HG02763 (cell line): ENCODE results near the gene FN3KRP.

Experiments
- ATAC-seq: cut with Tn5 transposase; IDR thresholded peaks from one replicate; pipeline ENCODE4 v1.9.1; 2021; ENCODE audit warnings: mild to moderate bottlenecking, moderate library complexity; ENCODE audit not compliant: unreplicated experiment

The FN3KRP gene

GRCh38 chr17:82703935-82704865, 12.3 kb upstream of the FN3KRP start:
- no peak for ATAC-seq

DNA sequence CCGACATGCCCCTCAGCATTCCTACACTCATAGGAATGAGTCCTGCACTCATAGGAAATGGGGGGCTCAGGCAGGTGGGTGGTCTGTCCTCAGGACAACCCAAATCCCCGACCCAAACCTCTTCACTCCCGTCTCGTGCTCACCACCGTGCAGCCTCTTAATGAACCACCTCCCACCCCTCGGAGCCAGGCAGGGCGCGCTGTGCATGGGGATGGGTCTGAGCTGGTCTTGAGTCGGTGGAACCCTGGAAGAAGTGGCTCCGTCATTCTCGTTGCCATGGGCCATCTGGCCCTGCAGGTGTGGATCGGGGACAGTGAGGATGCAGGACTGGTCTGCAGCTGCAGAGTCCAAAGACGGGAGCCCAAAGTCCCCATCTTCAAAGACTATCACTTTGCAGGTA, 11.6 kb upstream of the FN3KRP start:
- no peak for ATAC-seq

DNA sequence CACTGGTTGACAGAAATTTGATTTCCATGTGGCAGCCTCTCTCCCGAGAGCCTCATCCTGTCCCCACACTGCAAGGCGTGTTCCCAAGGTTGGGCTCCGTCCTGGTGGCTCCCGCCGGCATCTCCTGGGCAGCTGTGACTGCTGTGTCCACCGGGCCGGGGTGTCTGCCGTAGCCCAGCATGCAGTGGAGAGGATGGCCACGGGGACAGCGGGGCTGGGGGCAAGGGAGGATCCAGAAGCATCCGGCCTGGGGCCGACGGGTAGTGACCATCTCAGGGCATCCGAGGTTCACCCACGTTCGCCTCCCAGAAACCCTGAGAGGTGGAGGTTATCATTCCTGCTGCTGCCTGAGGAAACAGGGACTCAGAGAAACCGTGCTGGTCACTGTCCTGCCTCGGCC, 10.8 kb upstream of the FN3KRP start:
- no peak for ATAC-seq

DNA sequence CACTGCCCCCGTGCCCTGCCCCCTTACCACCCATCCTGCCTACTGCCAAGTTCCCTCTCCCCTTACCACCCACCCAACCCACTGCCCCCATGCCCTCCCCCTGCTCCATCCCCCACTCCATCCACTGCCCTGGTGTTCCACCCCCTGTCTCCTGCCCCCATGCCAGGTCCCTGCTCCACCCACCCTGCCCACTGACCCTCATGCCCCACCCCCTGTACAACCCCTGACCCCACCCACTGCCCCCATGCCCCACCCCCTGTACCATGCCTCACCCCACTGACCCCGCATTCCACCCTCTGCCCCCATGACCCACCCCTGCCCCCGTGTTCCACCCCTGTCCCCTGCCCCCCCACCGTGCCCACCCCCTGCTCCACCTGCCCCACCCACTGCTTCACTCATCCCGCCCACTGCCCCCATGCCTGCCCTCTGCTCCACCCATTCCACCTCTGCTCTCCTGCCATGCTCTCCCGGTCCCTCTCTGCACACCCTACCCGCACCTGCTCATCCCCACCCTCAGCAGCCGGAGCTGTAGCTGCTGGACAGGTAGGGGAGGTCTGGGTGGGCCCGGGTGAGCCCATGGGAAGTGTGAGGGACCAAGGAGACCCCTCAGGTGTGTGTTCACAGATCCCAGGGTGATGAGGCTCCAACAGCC, 7.4 kb upstream of the FN3KRP start:
- ATAC-seq, result no peak

- ATAC-seq, result no peak
Measured at GRCh38 chr17:82709676-82710498, 6.6 kb upstream of the FN3KRP start.

DNA sequence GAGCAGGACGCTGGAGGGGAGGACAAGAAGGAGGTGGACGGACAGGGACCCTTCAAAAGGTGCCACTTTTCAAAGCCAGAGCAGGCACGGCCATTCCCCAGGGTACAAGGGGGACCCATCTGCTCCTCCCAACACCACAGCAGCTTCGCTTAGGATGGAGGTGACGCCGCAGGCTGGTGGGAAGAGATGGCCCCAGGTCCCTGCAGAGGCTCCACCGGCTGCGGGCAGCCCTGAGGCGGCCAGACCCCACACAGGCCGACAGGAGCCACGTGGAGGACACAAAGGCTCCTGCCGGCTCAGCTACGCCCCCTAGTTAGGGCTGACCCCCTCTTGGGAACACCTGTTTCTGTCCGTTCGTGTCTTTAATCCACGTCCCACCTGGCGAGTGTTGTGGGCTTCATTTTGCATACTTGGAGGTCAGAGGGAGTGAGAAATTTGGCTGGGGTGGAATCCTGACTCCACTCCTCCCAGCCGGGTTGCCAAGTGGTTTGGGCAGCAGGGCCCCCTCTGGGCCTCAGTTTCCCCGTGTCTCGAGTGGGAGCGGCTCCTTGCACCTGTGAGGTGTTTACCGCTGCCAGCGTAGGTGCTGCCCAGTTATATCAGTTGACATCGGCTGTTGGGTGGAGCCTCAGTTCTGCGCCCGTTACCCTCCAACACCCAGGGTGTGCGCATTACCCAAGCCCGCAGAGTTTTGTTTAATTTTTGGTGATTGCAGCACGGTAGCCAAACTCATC, 5.8 kb upstream of the FN3KRP start:
- ATAC-seq, result no peak

DNA sequence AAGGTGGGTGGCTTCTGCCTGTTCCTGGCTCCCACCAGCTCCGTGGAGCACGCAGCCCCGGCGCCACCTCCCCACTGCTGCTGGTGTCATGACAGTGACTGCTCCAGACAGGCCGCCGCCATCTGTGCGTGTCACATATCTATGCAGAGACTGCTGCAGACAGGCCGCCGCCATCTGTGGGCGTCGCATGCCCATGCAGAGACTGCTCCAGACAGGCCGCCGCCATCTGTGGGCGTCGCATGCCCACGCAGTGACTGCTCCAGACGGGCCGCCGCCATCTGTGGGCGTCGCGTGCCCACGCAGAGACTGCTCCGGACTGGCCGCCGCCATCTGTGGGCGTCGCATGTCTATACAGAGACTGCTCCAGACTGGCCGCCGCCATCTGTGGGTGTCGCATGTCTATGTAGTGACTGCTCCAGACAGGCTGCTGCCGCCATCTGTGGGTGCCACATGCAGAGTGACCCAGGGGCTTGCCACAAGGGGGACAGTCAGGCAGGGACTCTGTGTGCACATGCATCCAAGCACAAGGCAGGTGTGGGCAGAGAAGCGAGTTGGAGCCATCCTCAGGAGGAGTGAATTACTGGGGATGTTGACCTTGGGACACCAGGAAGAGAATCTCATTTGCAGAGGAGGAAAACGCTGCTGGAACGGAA, 3.3 kb upstream of the FN3KRP start:
- ATAC-seq, result no peak

GRCh38 chr17:82718986-82719685, 2.6 kb downstream of the FN3KRP start:
- ATAC-seq, result no peak

DNA sequence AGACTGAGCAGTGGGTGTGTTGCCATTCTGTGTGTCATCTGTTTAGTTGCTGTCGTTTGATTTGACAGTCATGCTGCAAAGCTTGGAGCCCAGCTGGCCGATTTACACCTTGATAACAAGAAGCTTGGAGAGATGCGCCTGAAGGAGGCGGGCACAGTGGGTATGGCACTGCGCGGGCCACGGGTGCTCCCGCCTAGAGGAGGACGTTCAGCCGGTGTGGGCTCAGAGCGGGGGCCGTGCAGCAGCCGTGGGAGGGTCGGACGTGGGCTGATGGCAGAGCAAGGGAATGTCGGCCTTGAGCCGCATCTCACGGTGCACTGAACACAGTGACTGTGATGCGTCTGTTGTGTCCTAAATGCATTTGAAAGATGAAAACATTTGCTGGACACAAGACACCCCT, 3.7 kb downstream of the FN3KRP start:
- no peak for ATAC-seq

- ATAC-seq, result no peak
Measured at GRCh38 chr17:82722341-82723013, 6.0 kb downstream of the FN3KRP start.

DNA sequence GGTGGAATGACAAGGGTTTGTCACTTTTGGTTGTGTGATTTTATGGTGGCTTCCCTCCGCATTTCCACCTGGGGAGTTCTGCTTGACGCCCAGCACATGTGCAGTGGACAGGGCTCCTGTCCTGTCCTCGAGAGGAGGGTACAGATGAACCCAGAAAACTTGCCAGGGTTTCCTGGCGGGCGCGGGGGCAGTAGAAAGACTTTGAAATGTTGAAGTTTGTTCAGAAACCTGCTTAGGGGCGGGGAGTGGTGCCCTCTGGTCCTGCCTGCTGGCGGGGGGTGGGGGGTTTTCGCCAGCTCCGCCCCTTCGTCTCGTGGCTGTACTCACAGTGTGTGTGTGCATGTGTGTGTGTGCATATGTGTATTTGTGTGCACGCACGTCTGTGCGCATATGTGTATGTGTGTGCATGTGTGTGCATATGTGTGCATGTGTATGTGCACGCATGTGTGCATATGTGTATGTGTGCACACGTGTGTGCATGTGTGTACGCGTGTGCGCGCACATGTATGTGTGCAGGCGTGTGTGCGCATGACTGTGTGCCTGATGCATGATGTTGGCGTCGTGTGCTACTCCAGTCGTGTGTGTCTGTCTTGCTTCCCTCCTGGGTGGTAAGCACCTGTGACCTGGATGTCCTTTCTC, 6.8 kb downstream of the FN3KRP start:
- no peak for ATAC-seq

DNA sequence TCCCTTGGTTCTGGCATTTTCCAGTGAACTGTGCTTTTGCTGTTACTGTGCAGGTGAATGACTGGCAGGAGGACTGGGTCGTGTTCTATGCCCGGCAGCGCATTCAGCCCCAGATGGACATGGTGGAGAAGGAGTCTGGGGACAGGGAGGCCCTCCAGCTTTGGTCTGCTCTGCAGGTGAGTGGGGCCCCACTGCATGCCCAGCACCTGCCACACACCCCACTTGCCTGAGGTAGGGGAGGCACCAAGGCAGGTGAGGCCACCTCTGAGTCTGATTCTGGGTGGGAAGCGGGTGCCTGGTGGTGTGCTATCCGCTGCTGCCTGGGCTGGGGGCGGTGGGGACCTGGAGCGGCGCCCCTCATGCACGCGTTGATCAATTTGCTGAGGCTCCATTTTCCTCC, 9.9 kb downstream of the FN3KRP start:
- no peak for ATAC-seq

DNA sequence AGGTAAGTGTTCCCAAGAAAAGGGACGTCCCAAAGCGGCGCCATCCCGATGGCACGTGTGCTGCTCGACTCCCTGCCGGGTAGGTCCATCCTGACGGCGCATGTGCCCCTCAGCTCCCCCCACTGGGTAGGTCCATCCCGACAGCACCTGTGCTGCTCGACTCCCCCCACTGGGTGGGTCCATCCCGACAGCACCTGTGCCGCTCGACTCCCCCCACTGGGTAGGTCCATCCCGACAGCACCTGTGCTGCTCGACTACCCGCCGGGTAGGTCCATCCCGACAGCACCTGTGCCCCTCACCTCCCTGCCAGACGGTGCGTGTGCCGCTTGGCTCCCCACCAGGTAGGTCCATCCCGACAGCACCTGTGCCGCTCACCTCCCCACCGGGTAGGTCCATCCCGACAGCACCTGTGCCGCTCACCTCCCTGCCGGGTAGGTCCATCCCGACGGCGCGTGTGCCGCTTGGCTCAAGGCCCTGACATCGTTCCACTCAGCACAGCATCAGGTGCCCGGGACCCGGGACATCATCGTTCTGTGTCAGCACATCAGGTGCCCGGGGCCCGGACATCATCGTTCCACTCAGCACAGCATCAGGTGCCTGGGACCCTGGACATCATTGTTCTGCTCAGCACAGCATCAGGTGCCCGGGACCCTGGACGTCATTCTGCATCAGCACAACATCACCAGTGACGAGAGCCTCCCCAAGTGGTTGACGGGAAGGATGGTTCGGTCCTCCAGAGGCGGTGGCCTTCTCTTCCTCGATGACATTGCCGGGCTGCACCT, 13.2 kb downstream of the FN3KRP start:
- no peak for ATAC-seq

DNA sequence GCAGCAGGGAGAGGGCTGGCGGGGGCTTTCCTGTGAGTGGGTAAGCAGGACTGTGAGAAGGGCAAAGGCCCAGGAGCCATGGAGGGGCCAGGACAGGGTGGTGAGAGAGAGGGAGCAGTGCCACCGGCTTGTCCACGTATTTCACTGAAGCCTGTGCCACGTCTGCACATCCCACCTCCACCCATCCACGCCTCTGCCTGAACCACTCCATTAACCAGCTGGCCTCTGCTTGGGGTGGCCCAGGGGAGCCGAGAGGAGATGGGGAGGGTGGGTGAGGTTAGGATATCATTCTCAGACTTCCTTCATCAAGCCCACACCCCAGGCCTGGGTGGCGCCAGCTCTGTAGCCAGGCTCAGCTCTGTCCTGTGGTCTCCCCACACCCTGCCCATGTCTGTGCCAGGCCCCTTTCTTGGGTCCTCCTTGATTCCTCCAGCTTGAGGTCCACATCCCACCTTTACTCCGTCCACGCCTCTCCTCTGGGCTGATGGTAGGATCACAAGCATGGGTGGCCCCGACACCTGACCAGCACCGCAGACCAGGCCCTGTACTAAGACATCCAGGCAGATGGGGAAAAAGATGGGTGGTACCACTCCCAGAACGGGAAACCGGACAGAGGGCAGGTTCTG, 15.7 kb downstream of the FN3KRP start:
- ATAC-seq, result no peak

GRCh38 chr17:82734987-82735866, 18.7 kb downstream of the FN3KRP start, which contains the start of gene FN3K:
Gene FN3K (plus strand): TSS chr17:82735615. CDS start chr17:82735637, 22 bp downstream.
- ATAC-seq, result no peak

GRCh38 chr17:82736511-82737185, 20.1 kb downstream of the FN3KRP start:
- no peak for ATAC-seq
